WTC11 (cell line): Measurements from ENCODE around the gene RCBTB1. TPM values are rescaled to one million over a fixed set of nuclear protein-coding genes. Genes with fewer than 3 reads are reported as not detected.

Experiments
- ATAC-seq: fragments of 200-7000 bp; cut with Tn5 transposase; 2 replicates; pipeline ENCODE4 v1.10.0; 2021; ENCODE audit warnings: mild to moderate bottlenecking, moderate library complexity
- CTCF ChIA-PET: fragments of 300-600 bp; sonication (Branson Sonifier 250); formaldehyde crosslinking; loops from one replicate; lab custom pipeline; 2021; ENCODE audit warnings: antibody characterized with exemption; lab: Charles Lee
- POLR2A ChIA-PET: fragments of 350-600 bp; sonication (Branson Sonifier 250); formaldehyde crosslinking; loops from one replicate; lab custom pipeline; 2021; ENCODE audit warnings: antibody characterized with exemption; lab: Charles Lee
- DNase-seq: peaks from one replicate; pipeline ENCODE4 v3.0.0; 2021; ENCODE audit warnings: low spot score
- H3K27ac Mint-ChIP-seq: 2 replicates; pipeline ENCODE4 v1.8.0; 2021; ENCODE audit warnings: mixed read lengths
- H3K27me3 Mint-ChIP-seq: 2 replicates; pipeline ENCODE4 v1.8.0; 2021; ENCODE audit warnings: low read depth, mild to moderate bottlenecking, moderate library complexity, mixed read lengths
- H3K36me3 Mint-ChIP-seq: 2 replicates; pipeline ENCODE4 v1.8.0; 2021; ENCODE audit warnings: mixed read lengths
- H3K4me1 Mint-ChIP-seq: 2 replicates; pipeline ENCODE4 v1.8.0; 2022; ENCODE audit warnings: mixed read lengths
- H3K4me3 Mint-ChIP-seq: 2 replicates; pipeline ENCODE4 v1.8.0; 2021; ENCODE audit warnings: mild to moderate bottlenecking, moderate library complexity, mixed read lengths
- H3K9me3 Mint-ChIP-seq: 2 replicates; pipeline ENCODE4 v1.8.0; 2021; ENCODE audit warnings: mixed read lengths
- CBFB ChIP-seq: sonication (generic); formaldehyde crosslinking; IDR thresholded peaks from 2 replicates; pipeline ENCODE4 v1.8.1; 2022; ENCODE audit warnings: mild to moderate bottlenecking, low read depth, missing genetic modification reagents
- CREB1 ChIP-seq: sonication (generic); formaldehyde crosslinking; IDR thresholded peaks from 2 replicates; pipeline ENCODE4 v1.8.0; 2023; ENCODE audit warnings: mild to moderate bottlenecking, missing genetic modification reagents
- FOXP1 ChIP-seq: sonication (generic); formaldehyde crosslinking; IDR thresholded peaks from 2 replicates; pipeline ENCODE4 v1.8.0; 2022; ENCODE audit warnings: missing genetic modification reagents, mild to moderate bottlenecking, moderate library complexity, borderline replicate concordance
- GTF2I ChIP-seq: fragments of 250-450 bp; sonication (Bioruptor Pico); conservative IDR thresholded peaks from 2 replicates; pipeline ENCODE4 v1.4.0; 2021; ENCODE audit warnings: mild to moderate bottlenecking
- JAZF1 ChIP-seq: fragments of 250-450 bp; sonication (Bioruptor Pico); IDR thresholded peaks from 2 replicates; pipeline ENCODE4 v1.9.0; 2021; ENCODE audit warnings: moderate library complexity, mild to moderate bottlenecking, inconsistent platforms
- JUN ChIP-seq: sonication (generic); formaldehyde crosslinking; IDR thresholded peaks from 2 replicates; pipeline ENCODE4 v1.8.0; 2023; ENCODE audit warnings: mild to moderate bottlenecking, missing genetic modification reagents
- NR2C2 ChIP-seq: sonication (generic); formaldehyde crosslinking; IDR thresholded peaks from 2 replicates; pipeline ENCODE4 v1.8.0; 2022; ENCODE audit warnings: mild to moderate bottlenecking, missing genetic modification reagents
- ZBTB21 ChIP-seq: sonication (generic); formaldehyde crosslinking; IDR thresholded peaks from 2 replicates; pipeline ENCODE4 v1.8.1; 2023; ENCODE audit warnings: mild to moderate bottlenecking, missing genetic modification reagents, borderline replicate concordance
- ZNF138 ChIP-seq: sonication (generic); formaldehyde crosslinking; conservative IDR thresholded peaks from 2 replicates; pipeline ENCODE4 v1.8.1; 2022; ENCODE audit warnings: mild to moderate bottlenecking, moderate library complexity, missing genetic modification reagents
- ZNF423 ChIP-seq: fragments of 250-450 bp; sonication (Bioruptor Pico); IDR thresholded peaks from 2 replicates; pipeline ENCODE4 v2.1.2; 2022; ENCODE audit warnings: mild to moderate bottlenecking, moderate library complexity
- total RNA-seq: library from RNA; stranded (reverse); gene quantifications from 3 replicates; pipeline ENCODE4 v1.2.3, GENCODE V29; 2021
- TF ChIP-seq, protein P1 (sequence below): sonication (generic); formaldehyde crosslinking; IDR thresholded peaks from 2 replicates; pipeline ENCODE4 v1.8.0; 2022; ENCODE audit warnings: mild to moderate bottlenecking, missing genetic modification reagents
- TF ChIP-seq, protein P2 (sequence below): sonication (generic); formaldehyde crosslinking; IDR thresholded peaks from 2 replicates; pipeline ENCODE4 v1.8.1; 2022; ENCODE audit warnings: low read depth, missing genetic modification reagents, borderline replicate concordance
- TF ChIP-seq, protein P3 (sequence below): sonication (generic); formaldehyde crosslinking; IDR thresholded peaks from 2 replicates; pipeline ENCODE4 v1.8.0; 2022; ENCODE audit warnings: mild to moderate bottlenecking, missing genetic modification reagents
- TF ChIP-seq, protein P4 (sequence below): sonication (generic); formaldehyde crosslinking; IDR thresholded peaks from 2 replicates; pipeline ENCODE4 v1.8.1; 2022; ENCODE audit warnings: mild to moderate bottlenecking, moderate library complexity, missing genetic modification reagents
- TF ChIP-seq, protein P5 (sequence below): sonication (generic); formaldehyde crosslinking; IDR thresholded peaks from 2 replicates; pipeline ENCODE4 v1.8.0; 2022; ENCODE audit warnings: mild to moderate bottlenecking, missing genetic modification reagents
- TF ChIP-seq, protein P6 (sequence below): sonication (generic); formaldehyde crosslinking; IDR thresholded peaks from 2 replicates; pipeline ENCODE4 v1.8.1; 2023; ENCODE audit warnings: mild to moderate bottlenecking, missing genetic modification reagents, borderline replicate concordance
- TF ChIP-seq, protein P7 (sequence below): sonication (generic); formaldehyde crosslinking; conservative IDR thresholded peaks from 2 replicates; pipeline ENCODE4 v1.8.1; 2023; ENCODE audit warnings: mild to moderate bottlenecking, low read depth, missing genetic modification reagents, moderate library complexity
- TF ChIP-seq, protein P8 (sequence below): sonication (generic); formaldehyde crosslinking; IDR thresholded peaks from 2 replicates; pipeline ENCODE4 v1.8.0; 2022; ENCODE audit warnings: mild to moderate bottlenecking, missing genetic modification reagents
- TF ChIP-seq, protein P9 (sequence below): sonication (generic); formaldehyde crosslinking; IDR thresholded peaks from 2 replicates; pipeline ENCODE4 v1.8.1; 2023; ENCODE audit warnings: mild to moderate bottlenecking, moderate library complexity, missing genetic modification reagents

Gene RCBTB1
- total RNA-seq, 1 experiment from 2014 or later, result 31.3 TPM

DNA sequence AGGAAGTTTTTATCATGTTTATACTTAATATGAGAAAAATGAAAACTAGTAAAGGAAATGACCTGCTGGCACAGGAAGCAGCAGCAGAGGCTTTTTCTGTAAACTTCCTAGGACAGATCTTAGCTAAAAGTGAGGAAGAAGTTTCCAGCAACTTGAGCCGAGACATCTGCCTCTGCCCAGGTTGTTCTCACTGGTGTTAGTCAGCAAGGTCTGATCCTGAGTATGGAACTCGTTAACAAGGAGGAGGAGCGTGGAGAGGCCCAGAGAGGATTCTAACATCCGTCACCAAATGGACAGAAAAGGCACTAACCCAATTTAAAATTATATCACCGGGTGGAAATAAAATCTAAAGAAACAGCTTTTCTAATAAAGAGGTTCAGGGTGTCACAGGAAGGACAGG lies 46.0 kb downstream of the RCBTB1 start:
- H3K27ac Mint-ChIP-seq, result no peak overlapping the region
- H3K4me1 Mint-ChIP-seq, result no peaks in the 10 kb centered on the region
- no peak overlapping the region for H3K4me3 Mint-ChIP-seq
- peaks cover 26% of the 10 kb centered on the region for H3K36me3 Mint-ChIP-seq
- no peaks in the 10 kb centered on the region for H3K27me3 Mint-ChIP-seq
- TF ChIP-seq, protein P1, sequence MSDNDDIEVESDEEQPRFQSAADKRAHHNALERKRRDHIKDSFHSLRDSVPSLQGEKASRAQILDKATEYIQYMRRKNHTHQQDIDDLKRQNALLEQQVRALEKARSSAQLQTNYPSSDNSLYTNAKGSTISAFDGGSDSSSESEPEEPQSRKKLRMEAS (CRISPR knock-in tag), result no peak
- TF ChIP-seq, protein P2, sequence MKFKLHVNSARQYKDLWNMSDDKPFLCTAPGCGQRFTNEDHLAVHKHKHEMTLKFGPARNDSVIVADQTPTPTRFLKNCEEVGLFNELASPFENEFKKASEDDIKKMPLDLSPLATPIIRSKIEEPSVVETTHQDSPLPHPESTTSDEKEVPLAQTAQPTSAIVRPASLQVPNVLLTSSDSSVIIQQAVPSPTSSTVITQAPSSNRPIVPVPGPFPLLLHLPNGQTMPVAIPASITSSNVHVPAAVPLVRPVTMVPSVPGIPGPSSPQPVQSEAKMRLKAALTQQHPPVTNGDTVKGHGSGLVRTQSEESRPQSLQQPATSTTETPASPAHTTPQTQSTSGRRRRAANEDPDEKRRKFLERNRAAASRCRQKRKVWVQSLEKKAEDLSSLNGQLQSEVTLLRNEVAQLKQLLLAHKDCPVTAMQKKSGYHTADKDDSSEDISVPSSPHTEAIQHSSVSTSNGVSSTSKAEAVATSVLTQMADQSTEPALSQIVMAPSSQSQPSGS (CRISPR knock-in tag), result no peak
- TF ChIP-seq, protein P3, sequence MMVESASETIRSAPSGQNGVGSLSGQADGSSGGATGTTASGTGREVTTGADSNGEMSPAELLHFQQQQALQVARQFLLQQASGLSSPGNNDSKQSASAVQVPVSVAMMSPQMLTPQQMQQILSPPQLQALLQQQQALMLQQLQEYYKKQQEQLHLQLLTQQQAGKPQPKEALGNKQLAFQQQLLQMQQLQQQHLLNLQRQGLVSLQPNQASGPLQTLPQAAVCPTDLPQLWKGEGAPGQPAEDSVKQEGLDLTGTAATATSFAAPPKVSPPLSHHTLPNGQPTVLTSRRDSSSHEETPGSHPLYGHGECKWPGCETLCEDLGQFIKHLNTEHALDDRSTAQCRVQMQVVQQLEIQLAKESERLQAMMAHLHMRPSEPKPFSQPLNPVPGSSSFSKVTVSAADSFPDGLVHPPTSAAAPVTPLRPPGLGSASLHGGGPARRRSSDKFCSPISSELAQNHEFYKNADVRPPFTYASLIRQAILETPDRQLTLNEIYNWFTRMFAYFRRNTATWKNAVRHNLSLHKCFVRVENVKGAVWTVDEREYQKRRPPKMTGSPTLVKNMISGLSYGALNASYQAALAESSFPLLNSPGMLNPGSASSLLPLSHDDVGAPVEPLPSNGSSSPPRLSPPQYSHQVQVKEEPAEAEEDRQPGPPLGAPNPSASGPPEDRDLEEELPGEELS (CRISPR knock-in tag), result no peak
- TF ChIP-seq, protein P4, sequence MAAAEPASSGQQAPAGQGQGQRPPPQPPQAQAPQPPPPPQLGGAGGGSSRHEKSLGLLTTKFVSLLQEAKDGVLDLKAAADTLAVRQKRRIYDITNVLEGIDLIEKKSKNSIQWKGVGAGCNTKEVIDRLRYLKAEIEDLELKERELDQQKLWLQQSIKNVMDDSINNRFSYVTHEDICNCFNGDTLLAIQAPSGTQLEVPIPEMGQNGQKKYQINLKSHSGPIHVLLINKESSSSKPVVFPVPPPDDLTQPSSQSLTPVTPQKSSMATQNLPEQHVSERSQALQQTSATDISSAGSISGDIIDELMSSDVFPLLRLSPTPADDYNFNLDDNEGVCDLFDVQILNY (CRISPR knock-in tag), result no peak
- TF ChIP-seq, protein P5, sequence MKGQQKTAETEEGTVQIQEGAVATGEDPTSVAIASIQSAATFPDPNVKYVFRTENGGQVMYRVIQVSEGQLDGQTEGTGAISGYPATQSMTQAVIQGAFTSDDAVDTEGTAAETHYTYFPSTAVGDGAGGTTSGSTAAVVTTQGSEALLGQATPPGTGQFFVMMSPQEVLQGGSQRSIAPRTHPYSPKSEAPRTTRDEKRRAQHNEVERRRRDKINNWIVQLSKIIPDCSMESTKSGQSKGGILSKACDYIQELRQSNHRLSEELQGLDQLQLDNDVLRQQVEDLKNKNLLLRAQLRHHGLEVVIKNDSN (CRISPR knock-in tag), result no peak
- TF ChIP-seq, protein P6, sequence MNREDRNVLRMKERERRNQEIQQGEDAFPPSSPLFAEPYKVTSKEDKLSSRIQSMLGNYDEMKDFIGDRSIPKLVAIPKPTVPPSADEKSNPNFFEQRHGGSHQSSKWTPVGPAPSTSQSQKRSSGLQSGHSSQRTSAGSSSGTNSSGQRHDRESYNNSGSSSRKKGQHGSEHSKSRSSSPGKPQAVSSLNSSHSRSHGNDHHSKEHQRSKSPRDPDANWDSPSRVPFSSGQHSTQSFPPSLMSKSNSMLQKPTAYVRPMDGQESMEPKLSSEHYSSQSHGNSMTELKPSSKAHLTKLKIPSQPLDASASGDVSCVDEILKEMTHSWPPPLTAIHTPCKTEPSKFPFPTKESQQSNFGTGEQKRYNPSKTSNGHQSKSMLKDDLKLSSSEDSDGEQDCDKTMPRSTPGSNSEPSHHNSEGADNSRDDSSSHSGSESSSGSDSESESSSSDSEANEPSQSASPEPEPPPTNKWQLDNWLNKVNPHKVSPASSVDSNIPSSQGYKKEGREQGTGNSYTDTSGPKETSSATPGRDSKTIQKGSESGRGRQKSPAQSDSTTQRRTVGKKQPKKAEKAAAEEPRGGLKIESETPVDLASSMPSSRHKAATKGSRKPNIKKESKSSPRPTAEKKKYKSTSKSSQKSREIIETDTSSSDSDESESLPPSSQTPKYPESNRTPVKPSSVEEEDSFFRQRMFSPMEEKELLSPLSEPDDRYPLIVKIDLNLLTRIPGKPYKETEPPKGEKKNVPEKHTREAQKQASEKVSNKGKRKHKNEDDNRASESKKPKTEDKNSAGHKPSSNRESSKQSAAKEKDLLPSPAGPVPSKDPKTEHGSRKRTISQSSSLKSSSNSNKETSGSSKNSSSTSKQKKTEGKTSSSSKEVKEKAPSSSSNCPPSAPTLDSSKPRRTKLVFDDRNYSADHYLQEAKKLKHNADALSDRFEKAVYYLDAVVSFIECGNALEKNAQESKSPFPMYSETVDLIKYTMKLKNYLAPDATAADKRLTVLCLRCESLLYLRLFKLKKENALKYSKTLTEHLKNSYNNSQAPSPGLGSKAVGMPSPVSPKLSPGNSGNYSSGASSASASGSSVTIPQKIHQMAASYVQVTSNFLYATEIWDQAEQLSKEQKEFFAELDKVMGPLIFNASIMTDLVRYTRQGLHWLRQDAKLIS, result no peak
- TF ChIP-seq, all 79 proteins: peak for 0
- ChIA-PET CTCF (no interaction called here), POLR2A (no interaction called here)
- no peak for ATAC-seq
- no peaks in the 10 kb centered on the region for H3K9me3 Mint-ChIP-seq
- no peak for DNase-seq

DNA sequence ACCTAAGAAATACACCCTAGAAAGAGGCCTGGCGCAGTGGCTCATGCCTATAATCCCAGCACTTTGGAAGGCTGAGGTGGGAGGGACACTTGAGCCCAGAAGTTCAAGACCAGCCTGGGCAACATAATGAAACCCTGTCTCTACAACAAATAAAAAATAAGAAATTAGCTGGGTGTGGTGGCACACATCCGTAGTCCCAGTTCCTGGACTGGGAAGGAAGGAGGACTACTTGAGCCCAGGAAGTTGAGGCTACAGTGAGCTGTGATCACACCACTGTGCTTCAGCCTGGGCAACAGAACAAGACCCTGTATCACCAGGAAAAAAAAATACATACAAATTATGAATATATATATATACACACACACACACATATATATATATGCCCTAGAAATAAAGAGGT lies 47.0 kb downstream of the RCBTB1 start:
- Mint-ChIP-seq H3K9me3 (no peaks in the 10 kb centered on the region), H3K36me3 (peaks cover 30% of the 10 kb centered on the region), H3K27ac (no peak overlapping the region), H3K4me1 (no peaks in the 10 kb centered on the region), H3K27me3 (no peaks in the 10 kb centered on the region), H3K4me3 (no peak overlapping the region)
- ChIA-PET POLR2A (no interaction called here), CTCF (no interaction called here)
- ATAC-seq (no peak), DNase-seq (no peak)
- TF ChIP-seq JAZF1 (CRISPR knock-in tag), result no peak
- no peak for TF ChIP-seq JUN
- no peak for TF ChIP-seq FOXP1 (CRISPR knock-in tag)
- no peak for TF ChIP-seq ZBTB21
- TF ChIP-seq NR2C2 (CRISPR knock-in tag), result no peak
- no peak for TF ChIP-seq CREB1 (CRISPR knock-in tag)
- TF ChIP-seq ZNF138 (CRISPR knock-in tag), result no peak
- TF ChIP-seq, protein P7, sequence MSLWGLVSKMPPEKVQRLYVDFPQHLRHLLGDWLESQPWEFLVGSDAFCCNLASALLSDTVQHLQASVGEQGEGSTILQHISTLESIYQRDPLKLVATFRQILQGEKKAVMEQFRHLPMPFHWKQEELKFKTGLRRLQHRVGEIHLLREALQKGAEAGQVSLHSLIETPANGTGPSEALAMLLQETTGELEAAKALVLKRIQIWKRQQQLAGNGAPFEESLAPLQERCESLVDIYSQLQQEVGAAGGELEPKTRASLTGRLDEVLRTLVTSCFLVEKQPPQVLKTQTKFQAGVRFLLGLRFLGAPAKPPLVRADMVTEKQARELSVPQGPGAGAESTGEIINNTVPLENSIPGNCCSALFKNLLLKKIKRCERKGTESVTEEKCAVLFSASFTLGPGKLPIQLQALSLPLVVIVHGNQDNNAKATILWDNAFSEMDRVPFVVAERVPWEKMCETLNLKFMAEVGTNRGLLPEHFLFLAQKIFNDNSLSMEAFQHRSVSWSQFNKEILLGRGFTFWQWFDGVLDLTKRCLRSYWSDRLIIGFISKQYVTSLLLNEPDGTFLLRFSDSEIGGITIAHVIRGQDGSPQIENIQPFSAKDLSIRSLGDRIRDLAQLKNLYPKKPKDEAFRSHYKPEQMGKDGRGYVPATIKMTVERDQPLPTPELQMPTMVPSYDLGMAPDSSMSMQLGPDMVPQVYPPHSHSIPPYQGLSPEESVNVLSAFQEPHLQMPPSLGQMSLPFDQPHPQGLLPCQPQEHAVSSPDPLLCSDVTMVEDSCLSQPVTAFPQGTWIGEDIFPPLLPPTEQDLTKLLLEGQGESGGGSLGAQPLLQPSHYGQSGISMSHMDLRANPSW (CRISPR knock-in tag), result no peak
- TF ChIP-seq CBFB (CRISPR knock-in tag), result no peak
- TF ChIP-seq, protein P4 (CRISPR knock-in tag), result no peak
- TF ChIP-seq, protein P8, sequence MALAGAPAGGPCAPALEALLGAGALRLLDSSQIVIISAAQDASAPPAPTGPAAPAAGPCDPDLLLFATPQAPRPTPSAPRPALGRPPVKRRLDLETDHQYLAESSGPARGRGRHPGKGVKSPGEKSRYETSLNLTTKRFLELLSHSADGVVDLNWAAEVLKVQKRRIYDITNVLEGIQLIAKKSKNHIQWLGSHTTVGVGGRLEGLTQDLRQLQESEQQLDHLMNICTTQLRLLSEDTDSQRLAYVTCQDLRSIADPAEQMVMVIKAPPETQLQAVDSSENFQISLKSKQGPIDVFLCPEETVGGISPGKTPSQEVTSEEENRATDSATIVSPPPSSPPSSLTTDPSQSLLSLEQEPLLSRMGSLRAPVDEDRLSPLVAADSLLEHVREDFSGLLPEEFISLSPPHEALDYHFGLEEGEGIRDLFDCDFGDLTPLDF (CRISPR knock-in tag), result no peak
- no peak for TF ChIP-seq GTF2I (CRISPR knock-in tag)
- TF ChIP-seq, protein P9, sequence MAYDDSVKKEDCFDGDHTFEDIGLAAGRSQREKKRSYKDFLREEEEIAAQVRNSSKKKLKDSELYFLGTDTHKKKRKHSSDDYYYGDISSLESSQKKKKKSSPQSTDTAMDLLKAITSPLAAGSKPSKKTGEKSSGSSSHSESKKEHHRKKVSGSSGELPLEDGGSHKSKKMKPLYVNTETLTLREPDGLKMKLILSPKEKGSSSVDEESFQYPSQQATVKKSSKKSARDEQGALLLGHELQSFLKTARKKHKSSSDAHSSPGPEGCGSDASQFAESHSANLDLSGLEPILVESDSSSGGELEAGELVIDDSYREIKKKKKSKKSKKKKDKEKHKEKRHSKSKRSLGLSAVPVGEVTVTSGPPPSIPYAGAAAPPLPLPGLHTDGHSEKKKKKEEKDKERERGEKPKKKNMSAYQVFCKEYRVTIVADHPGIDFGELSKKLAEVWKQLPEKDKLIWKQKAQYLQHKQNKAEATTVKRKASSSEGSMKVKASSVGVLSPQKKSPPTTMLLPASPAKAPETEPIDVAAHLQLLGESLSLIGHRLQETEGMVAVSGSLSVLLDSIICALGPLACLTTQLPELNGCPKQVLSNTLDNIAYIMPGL (CRISPR knock-in tag), result no peak
- no peak for TF ChIP-seq ZNF423 (CRISPR knock-in tag)
